Central memory CD4-positive, alpha-beta T cell (primary cell): ENCODE data around the gene CLCN6.

ENCODE experiments used
- DNase-seq: peaks from one replicate; pipeline ENCODE4 v3.0.0; 2022

Gene CLCN6

DNA sequence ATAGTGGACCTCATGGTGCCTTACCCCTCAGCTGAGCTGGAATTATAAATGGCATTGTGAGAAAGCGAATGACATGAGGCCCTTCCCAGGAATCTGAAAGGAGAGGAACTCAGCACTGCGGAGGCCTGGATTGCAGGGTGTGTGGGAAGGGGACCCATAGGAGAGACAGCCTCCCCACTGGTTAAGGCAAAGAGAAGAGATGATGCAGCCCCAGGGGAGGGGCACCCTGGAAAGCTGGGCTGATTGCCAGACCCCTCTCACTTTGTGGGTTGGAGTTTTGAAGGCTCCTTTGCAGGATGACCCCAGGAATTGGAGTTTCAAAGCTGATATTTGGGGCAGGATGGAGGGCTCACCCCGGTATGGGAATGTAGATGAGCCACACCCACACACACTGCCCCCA lies 50.7 kb downstream of the CLCN6 start:
- no peak for DNase-seq

DNA sequence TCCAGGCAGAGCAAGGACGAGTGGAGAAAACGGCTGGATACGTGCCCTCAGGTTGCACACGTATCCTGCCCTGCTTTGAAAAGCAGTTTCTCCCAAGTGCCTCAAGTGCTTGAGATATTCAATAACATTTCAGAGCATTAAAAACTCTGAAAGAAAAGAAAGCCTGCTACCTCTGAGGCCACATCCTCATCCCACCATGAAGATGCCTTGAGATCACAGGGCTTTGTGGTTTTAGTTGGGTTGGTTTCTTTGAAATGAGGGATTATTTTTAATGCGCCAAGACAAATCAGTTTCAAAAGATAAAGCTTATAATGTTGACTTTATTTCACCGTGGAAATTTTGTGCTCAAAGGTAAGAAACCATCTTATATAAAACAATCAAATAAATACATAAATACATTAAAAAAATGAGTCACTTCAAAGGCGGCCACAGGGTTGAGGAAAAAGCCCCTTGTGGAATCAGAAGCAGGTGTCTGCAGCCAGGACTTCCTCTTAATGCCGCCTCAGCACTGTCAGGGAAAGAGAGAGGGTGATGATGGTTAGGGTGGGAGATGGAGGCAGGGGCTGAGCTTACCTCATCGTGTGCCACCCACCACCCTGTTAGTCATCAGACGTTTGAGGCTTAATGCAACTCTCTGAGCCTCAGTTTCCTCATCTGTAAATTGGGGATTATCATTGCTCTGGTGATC lies 51.3 kb downstream of the CLCN6 start:
- no peak for DNase-seq

DNA sequence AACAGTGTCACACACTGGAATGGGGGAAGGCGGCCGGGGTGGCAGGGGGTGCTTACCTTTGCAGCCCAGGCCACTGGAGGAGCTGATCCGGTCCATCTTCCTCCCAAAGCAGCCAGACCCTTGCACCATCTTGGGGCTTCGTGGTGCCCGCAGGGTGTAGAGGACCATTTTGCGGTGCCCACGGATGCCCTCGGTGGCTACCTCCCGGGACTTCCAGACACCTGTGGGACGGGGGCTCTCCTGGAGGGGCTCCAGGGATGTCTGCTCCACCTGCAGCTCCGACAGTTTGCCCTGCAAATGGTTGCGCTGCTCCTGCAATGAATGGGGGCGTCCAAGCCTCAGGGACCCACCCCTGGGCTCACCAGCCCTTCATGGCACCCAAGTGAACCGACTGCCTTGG lies 52.2 kb downstream of the CLCN6 start:
- no peak for DNase-seq

GRCh38 chr1:11858613-11858967 lies 52.6 kb downstream of the CLCN6 start, which contains the start of gene NPPB:
Gene NPPB, minus strand, starts transcription at chr1:11858945. Its CDS starts 112 bp downstream, at chr1:11858833.
- DNase-seq = no peak

DNA sequence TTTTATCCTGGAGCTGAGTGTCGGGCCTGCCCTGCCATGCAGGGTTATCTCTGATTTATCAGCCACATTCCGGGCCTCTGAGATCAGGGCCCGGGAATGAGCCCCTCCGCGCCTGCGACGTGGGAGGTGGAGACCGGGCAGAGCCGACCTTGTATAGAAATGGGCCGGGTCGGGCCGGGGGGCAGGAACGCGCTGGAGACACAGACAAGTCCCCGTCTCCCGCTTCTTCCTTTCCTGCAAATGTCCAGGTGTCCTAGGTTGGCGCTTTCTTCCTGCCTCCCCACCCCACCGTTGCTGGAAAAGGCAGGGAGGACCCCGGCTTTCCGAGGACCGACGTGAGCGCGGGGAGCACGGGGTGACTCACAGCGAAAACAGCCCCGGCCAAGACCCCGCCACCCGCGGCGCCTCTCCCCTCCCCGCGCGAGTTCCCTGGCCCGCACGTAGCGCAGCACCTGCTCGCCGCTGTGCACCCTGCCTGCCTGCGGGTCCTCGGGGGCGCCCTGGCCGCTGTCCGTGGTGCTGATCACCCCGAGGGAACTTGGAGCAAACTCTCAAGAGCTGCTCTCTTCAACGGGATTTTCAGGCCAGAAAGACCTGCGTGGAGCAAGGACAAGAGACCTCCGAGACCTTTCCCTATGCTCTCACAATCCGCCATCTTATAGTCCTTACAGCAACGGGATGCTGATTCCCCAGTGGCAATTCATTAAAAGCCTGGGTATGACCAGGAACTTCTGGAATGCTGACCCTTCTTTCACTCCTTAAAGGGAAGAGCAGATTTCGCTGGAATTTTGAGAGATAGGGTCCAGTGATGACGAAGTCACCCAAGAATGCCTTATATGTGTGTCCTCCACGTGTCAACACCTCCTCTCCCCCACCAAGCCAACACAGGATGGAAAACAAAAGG lies 53.2 kb downstream of the CLCN6 start:
- peak; percentile 57 for DNase-seq

DNA sequence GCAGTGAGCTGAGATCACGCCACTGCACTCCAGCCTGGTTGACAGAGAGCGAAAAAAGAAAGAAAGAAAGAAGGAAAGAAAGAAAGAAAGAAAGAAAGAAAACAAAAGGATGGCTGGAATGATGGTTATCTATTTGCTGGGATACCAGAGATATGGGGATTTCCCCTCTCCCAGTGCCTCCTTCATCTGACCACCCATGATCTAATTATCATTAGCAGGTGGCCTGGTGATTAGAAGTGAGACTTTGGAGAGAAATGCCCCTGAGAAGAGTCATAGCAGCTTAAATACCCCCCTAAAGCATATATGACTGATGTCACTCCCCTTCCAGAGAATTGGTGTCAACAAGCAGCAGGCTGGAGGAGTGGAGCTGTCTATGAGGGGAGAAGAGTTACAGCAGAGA lies 54.1 kb downstream of the CLCN6 start:
- DNase-seq = no peak

DNA sequence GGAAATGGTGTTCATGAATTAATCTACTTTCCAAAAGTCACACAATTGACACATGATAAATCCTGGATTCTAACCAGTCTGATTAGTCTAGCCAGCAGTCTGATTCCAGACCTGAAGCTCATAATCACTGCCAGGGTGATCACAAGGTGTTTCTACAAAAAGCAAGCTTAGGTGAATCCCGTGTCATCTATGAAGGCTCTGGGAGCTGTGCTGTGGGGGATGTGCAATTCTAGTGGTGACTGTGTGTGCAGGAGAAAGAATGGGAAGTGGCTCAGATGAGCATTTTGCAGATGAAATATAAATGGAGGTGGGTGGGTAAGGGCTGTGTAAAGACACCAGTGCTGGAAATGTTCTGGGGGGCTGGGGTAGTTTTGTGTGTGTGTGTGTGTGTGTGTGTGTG lies 54.6 kb downstream of the CLCN6 start:
- DNase-seq = no peak

DNA sequence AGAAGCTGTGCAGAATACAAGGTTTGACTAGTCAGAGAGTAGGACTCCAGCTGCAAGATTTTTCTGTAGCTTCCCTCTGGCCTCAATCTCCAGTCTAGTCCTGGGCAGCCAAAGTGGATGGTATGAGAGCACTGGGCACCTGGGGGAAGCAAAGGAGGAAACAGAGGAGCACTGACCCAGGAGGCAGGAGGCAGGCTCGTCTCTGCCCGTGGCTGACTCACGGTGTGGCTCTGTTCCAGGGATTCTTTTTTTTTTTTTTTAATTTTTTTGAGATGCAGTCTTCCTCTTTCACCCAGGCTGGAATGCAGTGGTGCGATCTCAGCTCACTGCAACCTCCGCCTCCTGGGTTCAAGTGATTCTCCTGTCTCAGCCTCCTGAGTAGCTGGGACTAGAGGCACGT lies 56.9 kb downstream of the CLCN6 start:
- no peak for DNase-seq

DNA sequence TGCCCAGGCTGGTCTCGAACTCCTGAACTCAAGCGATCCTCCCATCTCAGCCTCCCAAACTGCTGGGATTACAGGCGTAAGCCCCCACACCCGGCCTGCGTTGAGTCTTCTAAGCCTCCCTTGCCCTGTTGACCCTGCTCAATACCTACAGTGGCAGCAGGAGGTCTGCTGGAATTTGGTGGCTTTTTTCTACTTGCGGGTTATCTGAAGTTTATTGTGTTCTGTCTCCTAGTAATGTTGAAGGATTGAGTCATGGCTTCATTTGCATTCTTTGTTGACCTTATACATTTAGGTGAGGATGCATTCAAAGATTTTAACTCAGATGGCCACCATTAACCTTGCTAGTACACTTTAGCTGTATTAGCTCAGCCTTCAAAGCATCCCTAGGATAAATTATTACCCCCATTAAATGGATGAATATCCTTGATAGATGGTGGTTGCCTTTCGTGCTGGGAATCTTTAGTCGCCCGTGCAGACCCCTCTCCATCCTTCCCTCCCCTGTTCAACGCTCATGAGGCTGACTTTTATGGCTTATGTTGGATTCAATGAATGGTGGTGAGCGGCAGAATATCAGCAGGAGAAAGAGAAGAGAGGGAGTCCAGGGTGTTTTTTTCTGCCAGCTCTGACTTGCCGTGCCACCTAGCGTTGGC lies 62.5 kb downstream of the CLCN6 start:
- no peak for DNase-seq

- DNase-seq = no peak
These were observed 63.1 kb downstream of the CLCN6 start for GRCh38 chr1:11869104-11869503.

GRCh38 chr1:11869650-11870207 lies 63.7 kb downstream of the CLCN6 start:
- DNase-seq = no peak

GRCh38 chr1:11872545-11872944 lies 66.6 kb downstream of the CLCN6 start:
- DNase-seq = no peak

DNA sequence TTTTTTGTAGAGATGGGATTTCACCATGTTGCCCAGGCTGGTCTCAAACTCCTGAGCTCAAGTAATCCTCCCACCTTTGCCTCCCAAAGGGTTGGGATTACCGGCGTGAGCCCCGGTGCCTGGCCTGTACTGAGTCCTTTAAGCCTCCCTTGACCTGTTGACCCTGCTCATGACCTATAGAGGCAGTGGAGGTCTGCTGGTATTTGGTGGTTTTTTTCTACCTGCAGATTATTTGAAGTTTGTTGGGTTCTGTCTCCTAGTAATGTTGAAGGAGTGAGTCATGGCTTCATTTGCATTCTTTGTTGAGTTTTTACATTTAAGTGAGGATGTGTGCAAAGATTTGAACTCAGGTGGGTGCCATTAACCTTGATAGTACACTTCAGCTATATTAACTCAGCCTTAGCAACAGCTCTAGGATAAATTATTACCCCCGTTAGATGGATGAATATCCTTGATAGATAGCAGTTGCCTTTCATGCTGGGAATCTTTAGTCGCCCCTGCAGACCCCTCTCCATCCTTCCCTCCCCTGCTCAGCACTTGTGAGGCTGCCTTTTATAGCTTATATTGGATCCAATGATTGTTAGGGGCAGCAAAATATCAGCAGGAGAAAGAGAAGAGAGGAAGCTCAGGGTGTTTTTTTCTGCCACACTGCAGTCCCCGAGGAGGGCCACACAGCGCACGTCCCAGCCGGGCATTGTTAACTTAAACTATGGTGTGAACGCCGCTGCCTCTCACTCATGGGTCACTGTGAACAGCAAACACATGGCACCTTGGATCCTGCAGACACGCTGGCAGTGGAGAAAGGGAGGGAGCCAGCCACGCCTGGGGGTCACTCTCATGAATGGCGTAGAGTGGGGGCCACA lies 67.6 kb downstream of the CLCN6 start:
- no peak for DNase-seq

DNA sequence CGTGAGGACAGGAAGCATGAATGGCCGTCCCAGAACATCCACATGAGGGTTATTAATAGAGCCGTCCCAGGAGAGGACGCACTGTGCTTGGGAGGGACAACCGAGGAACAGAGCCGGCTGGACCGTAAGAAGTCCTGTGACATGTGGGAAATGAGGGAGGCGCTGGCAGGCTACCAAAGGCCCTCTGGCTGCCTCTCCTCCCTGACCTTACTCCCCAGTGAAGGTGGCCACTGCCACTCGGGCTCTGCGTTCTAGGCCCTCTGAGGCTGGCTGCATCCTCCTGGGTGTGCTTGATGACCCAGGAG lies 68.2 kb downstream of the CLCN6 start:
- no peak for DNase-seq

DNA sequence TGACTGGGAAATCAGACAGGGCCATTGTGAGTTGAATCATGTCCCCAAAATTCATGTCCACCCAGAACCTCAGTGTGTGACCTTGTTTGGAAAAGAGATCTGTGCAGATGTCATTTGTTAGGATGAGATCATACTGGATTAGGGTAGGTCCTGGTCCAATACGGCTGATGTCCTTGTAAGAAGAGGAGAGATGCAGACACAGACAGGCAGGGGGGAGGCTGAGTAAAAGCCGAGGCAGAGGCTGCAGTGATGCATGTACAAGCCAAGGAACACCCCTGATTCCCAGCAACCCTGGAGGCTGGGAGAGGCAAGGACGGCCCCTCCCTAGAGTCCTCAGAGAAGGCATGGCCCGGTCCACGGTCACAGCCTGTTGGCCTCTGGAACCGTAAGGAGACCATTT lies 68.6 kb downstream of the CLCN6 start:
- DNase-seq = no peak

DNA sequence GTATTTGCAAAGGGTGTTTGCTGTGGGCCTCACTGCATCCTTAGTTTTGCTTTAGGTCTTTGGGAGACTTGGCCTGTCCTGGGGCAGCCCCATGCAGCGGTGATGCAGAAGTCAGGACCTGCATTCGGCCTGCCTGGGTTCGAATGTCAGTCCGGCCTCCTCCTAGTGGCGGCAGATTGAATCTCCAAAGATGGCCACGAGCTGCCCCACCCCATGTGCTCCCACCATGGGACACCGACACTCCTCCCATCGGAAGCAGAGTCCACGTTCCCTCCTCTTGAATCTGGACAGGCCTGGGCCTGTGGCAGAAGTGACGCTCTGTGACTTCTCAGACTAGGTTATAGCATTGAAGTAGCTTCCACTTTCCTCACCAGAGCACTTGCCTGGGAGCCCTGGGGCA lies 69.1 kb downstream of the CLCN6 start:
- no peak for DNase-seq

- DNase-seq = no peak
These were observed 71.1 kb downstream of the CLCN6 start for GRCh38 chr1:11877074-11877473.

DNA sequence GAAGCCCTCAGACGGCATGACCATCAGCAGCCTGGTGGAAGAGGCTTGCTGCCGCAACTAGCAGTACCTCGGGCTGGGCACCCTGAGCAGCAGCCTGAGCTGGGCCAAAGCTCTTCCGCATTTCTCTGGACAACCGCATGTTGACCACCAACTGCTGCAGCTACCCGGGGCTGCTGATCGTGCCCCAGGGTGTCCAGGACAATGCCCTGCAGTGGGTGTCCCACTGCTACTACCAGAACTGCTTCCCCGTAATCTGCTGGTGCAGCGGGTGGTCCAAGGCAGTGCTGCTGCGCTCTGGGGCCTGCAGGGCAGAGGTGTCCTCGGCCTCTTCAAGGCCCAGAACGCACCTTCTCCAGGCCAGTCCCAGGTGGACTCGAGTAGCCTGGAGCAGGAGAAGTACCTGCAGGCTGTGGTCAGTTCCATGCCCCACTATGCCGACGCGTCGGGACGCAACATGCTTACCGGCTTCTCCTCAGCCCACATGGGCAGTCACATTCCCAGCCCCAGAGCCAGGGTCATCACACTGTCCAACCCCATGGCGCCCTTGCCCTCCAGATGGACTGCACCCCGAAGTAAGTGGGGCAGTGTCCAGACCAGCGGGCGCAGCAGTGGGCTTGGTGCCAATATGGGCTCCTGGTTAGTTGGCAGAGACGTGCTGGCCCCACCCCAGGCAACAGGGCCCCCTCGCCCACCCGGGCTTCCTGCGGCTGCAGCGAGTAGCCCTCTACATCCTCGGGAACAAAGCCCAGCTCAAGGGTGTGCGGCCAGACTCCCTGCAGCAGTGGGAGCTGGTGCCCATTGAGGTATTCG lies 72.3 kb downstream of the CLCN6 start:
- no peak for DNase-seq

DNA sequence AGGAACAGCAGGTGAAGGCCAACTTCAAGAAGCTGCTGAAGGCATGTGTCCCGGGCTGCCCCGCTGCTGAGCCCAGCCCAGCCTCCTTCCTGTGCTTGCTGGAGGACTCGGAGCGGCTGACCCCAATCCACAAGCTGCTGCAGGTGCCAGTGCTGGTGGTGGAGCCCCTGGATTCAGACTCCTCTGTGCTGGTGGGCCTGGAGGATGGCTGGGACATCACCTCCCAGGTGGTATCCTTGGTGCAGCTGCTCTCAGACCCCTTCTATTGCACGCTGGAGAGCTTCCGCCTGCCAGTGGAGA lies 72.8 kb downstream of the CLCN6 start:
- DNase-seq = no peak

GRCh38 chr1:11879311-11880180 lies 73.6 kb downstream of the CLCN6 start:
- DNase-seq = no peak

DNA sequence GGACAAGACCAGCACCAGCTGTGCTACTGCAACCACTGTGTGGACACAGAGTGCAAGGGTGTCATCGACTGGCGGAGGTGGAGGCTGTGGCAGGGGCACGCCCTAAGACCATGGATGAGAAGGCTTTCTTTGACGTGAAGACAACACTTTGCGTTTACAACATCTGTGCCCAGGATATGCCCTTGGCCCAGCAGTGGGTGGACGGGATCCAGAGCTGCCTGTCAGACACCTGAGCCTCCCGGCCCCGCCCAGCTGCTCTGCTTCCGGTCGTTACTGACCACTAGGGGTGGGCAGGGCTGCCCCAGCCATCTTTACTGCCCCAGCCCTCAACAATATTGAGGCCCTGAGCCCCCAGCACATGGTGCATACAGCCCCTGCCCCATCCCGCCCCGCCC lies 74.2 kb downstream of the CLCN6 start:
- DNase-seq = no peak
